ENCODE data around the gene DISC1.

GRCh38 chr1:231883382-231883781 lies 256.8 kb downstream of the DISC1 start:
- TF ChIP-seq, protein P1, sequence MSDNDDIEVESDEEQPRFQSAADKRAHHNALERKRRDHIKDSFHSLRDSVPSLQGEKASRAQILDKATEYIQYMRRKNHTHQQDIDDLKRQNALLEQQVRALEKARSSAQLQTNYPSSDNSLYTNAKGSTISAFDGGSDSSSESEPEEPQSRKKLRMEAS (IDR thresholded peaks at IDR 0.05): no peak
- no peak for TF ChIP-seq TEAD4 (IDR thresholded peaks at IDR 0.05)

Data from Ishikawa (cell line).